ENCODE results near the gene TAF13. TPM values are rescaled to one million over a fixed set of nuclear protein-coding genes. Genes with fewer than 3 reads are reported as not detected.

The TAF13 gene
- total and polyA plus RNA-seq, 2 of the 4 experiments (the other 2 are of a cell fraction) = 13.1 to 42.5 TPM

GRCh38 chr1:109112652-109113285, 37.0 kb upstream of the TAF13 start (continued):
- TF ChIP-seq CHD1 (IDR thresholded peaks at IDR 0.05; ENCODE audit: low read depth, low read length) = no peak

- Histone ChIP-seq H4K91ac (ENCODE audit: insufficient read depth, low read depth, low read length) (no peak overlapping the region), H3K14ac (replicated peaks; ENCODE audit: low read depth, low read length) (no peak overlapping the region), H3K4me3 (ENCODE audit: insufficient read depth, low read depth, low read length) (no peak overlapping the region), H2AK5ac (ENCODE audit: low read depth, low read length) (no peak overlapping the region), H3K27me3 (ENCODE audit: control insufficient read depth, insufficient read depth, low read length) (peaks cover 23% of the 10 kb centered on the region), H2BK15ac (ENCODE audit: low read depth, low read length) (no peak overlapping the region), H3K4me1 (ENCODE audit: control insufficient read depth, insufficient read depth, low read length) (peaks cover 2% of the 10 kb centered on the region; the same call in 1 of the 2 replicates), H3K23ac (ENCODE audit: low read depth, low read length) (peak overlapping the region; percentile 49; the same call in 1 of the 2 replicates), H2AFZ (replicated peaks; ENCODE audit: low read length, poor library complexity) (peak overlapping the region; percentile 75), H4K20me1 (ENCODE audit: insufficient read depth, low read length) (no peaks in the 10 kb centered on the region), H4K8ac (ENCODE audit: low read depth in 2 of 2, low read length in 2 of 2) (no peak overlapping the region), H3K9me1 (ENCODE audit: insufficient read depth, low read length) (no peaks in the 10 kb centered on the region), H2BK120ac (ENCODE audit: low read depth, low read length) (no peak overlapping the region), H2BK5ac (ENCODE audit: low read depth, low read length, poor library complexity, severe bottlenecking) (no peak overlapping the region), H3K4me2 (ENCODE audit: low read depth, low read length) (peak overlapping the region; percentile 75), H3K27ac (ENCODE audit: insufficient read depth, low read length) (no peak overlapping the region), H4K5ac (ENCODE audit: low read depth, low read length) (no peak overlapping the region), H2BK20ac (ENCODE audit: low read depth, low read length) (no peak overlapping the region), H3K56ac (ENCODE audit: extremely low read depth, insufficient read depth, low read length) (no peak overlapping the region), H3K4ac (ENCODE audit: low read depth, low read length) (no peak overlapping the region), H3K9ac (ENCODE audit: low read depth, low read length) (no peak overlapping the region), H3K79me1 (ENCODE audit: low read depth in 1 of 2, low read length in 2 of 2) (no peaks in the 10 kb centered on the region), H3K9me3 (ENCODE audit: control insufficient read depth, insufficient read depth, low read length) (no peaks in the 10 kb centered on the region), H3K36me3 (ENCODE audit: control insufficient read depth, insufficient read depth, low read length) (no peaks in the 10 kb centered on the region), H2AK9ac (replicated peaks; ENCODE audit: low read depth, low read length, poor library complexity) (peak overlapping the region; percentile 67), H3K18ac (ENCODE audit: low read depth, low read length) (no peak overlapping the region)
- no CpG with 5 or more reads among the region's 10 CpGs for WGBS, 2 experiments (ENCODE audit: extremely low coverage in 2 of 2, insufficient read length in 1 of 2)
- intact Hi-C loops (cut with micrococcal nuclease) (loop anchor here (1.0 to 5.0 kb wide), 4 partner anchors 102 to 287 kb away; partner anchors contain the start of gene CLCC1), dilution Hi-C loops (cut with HindIII; ENCODE audit: low sequenced_read_pairs, unreplicated experiment) (no loop called here), in situ Hi-C loops (cut with MboI; ENCODE audit: low sequenced_read_pairs) (no loop called here)
- peak; percentile 50 for TF ChIP-seq RAD21 (IDR thresholded peaks at IDR 0.05; ENCODE audit: low read length)
- no peak for TF ChIP-seq BHLHE40 (IDR thresholded peaks at IDR 0.05; ENCODE audit: low read depth, low read length)
- no peak for TF ChIP-seq MXI1 (IDR thresholded peaks at IDR 0.05; ENCODE audit: borderline replicate concordance, low read depth, low read length)
- TF ChIP-seq POLR2A (IDR thresholded peaks at IDR 0.05; ENCODE audit: low read depth, low read length) = no peak
- no peak for TF ChIP-seq CHD1 (IDR thresholded peaks at IDR 0.05; ENCODE audit: low read depth, low read length)
- no peak for TF ChIP-seq MAZ (IDR thresholded peaks at IDR 0.05; ENCODE audit: borderline replicate concordance, low read depth, low read length)
- peak; percentile 37; the same call in 1 of the 2 replicates for TF ChIP-seq SMC3 (IDR thresholded peaks at IDR 0.05; ENCODE audit: low read depth, low read length)
- peak; percentile 45 for TF ChIP-seq CTCF (conservative IDR thresholded peaks at IDR 0.05; ENCODE audit: low read depth, low read length)
- ATAC-seq (ENCODE audit: low read depth) = peak; percentile 53
- ChIA-PET POLR2A (ENCODE audit: unreplicated experiment) (no interaction called here), CTCF (interaction anchor here (0.7 to 2.4 kb wide), 8 partner anchors 12 to 116 kb away, joined by 3 to 13 read pairs (median 3); partner anchors contain the start of genes TAF13 and TMEM167B)
- BruUV-seq (replicated peaks) = no TSS peak
- DNase-seq = peak; percentile 41
These were observed 36.4 kb upstream of the TAF13 start for GRCh38 chr1:109112056-109112651.

All from IMR-90 (cell line).